Stimulated activated CD8-positive, alpha-beta memory T cell treated with anti-CD3 and anti-CD28 coated beads, Interleukin-12 subunit alpha, Interleukin-12 subunit beta, amount 100 ng/mL, for 4 hours (primary cell): Measurements from ENCODE around the gene ADH4.
"Not testable (repeated sequence)": the region's sequence is repeated elsewhere in the genome, so short reads cannot be mapped to it uniquely, and the experiment has no call there.

Experiments
- DNase-seq: peaks from one replicate; pipeline ENCODE4 v3.0.0-alpha.2; 2020; ENCODE audit warnings: low read depth

ADH4 gene

GRCh38 chr4:99144070-99144469 is at the start of gene ADH4:
Gene ADH4, minus strand, starts transcription at chr4:99144297. Its CDS starts 75 bp downstream, at chr4:99144222.
- no peak for DNase-seq

GRCh38 chr4:99190336-99190735 is 46.2 kb upstream of the ADH4 start:
- no peak for DNase-seq

- not testable (repeated sequence) for DNase-seq
Observed at GRCh38 chr4:99189900-99190299, 45.8 kb upstream of the ADH4 start.

GRCh38 chr4:99186029-99186428 is 41.9 kb upstream of the ADH4 start:
- DNase-seq, result no peak

- DNase-seq, result no peak
Observed at GRCh38 chr4:99185581-99185980, 41.5 kb upstream of the ADH4 start.

- no peak for DNase-seq
Observed at GRCh38 chr4:99180382-99181070, 36.4 kb upstream of the ADH4 start.

GRCh38 chr4:99179626-99180025 is 35.5 kb upstream of the ADH4 start:
- no peak for DNase-seq

- DNase-seq, result no peak
Observed at GRCh38 chr4:99179178-99179577, 35.1 kb upstream of the ADH4 start.

GRCh38 chr4:99166544-99166943 is 22.4 kb upstream of the ADH4 start:
- no peak for DNase-seq

- no peak for DNase-seq
Observed at GRCh38 chr4:99165978-99166377, 21.9 kb upstream of the ADH4 start.

- no peak for DNase-seq
Observed at GRCh38 chr4:99161373-99162099, 17.4 kb upstream of the ADH4 start.

GRCh38 chr4:99159699-99160098 is 15.6 kb upstream of the ADH4 start:
- DNase-seq, result no peak

- no peak for DNase-seq
Observed at GRCh38 chr4:99157478-99157935, 13.4 kb upstream of the ADH4 start.

GRCh38 chr4:99156992-99157391 is 12.9 kb upstream of the ADH4 start:
- no peak for DNase-seq

GRCh38 chr4:99154658-99155342 is 10.7 kb upstream of the ADH4 start:
- no peak for DNase-seq

GRCh38 chr4:99151995-99152394 is 7.9 kb upstream of the ADH4 start:
- DNase-seq, result no peak

GRCh38 chr4:99151452-99151851 is 7.4 kb upstream of the ADH4 start:
- DNase-seq, result no peak

GRCh38 chr4:99149426-99150019 is 5.4 kb upstream of the ADH4 start:
- DNase-seq, result no peak

GRCh38 chr4:99148550-99148949 is 4.5 kb upstream of the ADH4 start:
- DNase-seq, result no peak

- DNase-seq, result no peak
Observed at GRCh38 chr4:99144587-99144986, 490 bp upstream of the ADH4 start.

GRCh38 chr4:99136329-99136728 is 7.8 kb downstream of the ADH4 start:
- no peak for DNase-seq

GRCh38 chr4:99135541-99136162 is 8.4 kb downstream of the ADH4 start:
- no peak for DNase-seq
